ENCODE measurements around the gene FBXW9. TPM values are rescaled to one million over a fixed set of nuclear protein-coding genes. Genes with fewer than 3 reads are reported as not detected.
A peak's percentile ranks its signal among the peaks of the same experiment; 100 is the strongest.

FBXW9 gene
- total and polyA plus RNA-seq, 2 of the 4 experiments (the other 2 are of a cell fraction), result 9.5 to 14.2 TPM

DNA sequence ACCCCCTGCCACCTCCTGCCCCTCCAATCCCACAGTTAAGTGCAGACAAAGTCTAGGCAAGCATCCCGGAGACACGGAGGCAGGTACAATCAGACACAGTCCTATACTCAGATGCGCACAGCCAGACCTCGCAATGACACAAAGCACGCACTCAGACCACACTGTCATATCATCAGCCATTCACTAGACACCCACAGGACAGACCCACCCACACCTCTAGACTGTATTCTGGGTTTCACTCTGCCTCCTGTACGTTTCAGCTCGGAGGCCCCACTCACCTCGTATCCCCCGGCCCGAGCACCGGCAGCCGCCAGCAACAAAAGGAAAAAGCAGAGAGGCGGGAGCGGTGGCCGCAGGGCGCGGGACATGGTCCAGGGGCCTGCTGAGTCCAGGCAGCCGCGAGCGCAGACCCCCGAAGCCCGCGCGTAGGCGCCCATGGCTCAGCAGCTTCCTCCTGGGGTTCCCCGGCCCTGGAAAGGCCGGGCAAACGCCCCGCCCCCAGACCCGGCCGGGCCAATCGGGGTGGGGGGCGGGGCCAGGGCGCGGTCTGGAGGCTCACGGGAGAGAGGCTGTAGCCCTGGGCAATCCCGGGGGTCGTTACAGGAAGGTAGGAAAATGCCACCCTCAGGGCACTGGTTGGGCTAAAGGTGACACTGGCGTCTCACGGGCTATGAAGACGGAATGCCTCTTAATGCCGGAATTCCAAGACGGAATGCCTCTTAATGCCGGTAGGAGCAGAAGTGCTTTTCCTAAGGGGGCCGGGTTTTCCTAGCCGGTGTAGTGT, 30.0 kb downstream of the FBXW9 start, which contains the start of the genes MAN2B1 and WDR83:
TSS of gene MAN2B1 (minus strand) at position 478 of the 784 bp plus-strand sequence. CDS start at position 437, 41 bp downstream.
TSS of gene WDR83 (plus strand) at position 543 of the 784 bp plus-strand sequence. CDS start 2,984 bp downstream, outside the sequence.
- dilution Hi-C loops (cut with HindIII; ENCODE audit: low sequenced_read_pairs, unreplicated experiment), result no loop called here
- intact Hi-C loops (cut with micrococcal nuclease), result no loop called here
- WGBS, 2 experiments (ENCODE audit: extremely low coverage in 2 of 2, insufficient read length in 1 of 2), result 4% methylated on average over 36 of the region's 46 CpGs; no CpG with 5 or more reads in 1 of the 2 experiments
- ChIA-PET POLR2A (ENCODE audit: unreplicated experiment) (no interaction called here), CTCF (interaction anchor here (0.7 kb wide), 1 partner anchor 10 kb away, joined by 3 read pairs; no protein-coding TSS in a partner anchor)
- peak within 1 kb of the TSS; percentile 96 for H2AFZ ChIP-seq (replicated peaks; ENCODE audit: low read length, poor library complexity)
- H3K9me3 ChIP-seq (ENCODE audit: control insufficient read depth, insufficient read depth, low read length), result no peaks in the 10 kb centered on the region
- peaks cover 38 to 63% of the 10 kb centered on the region in 2 experiments for H3K79me1 ChIP-seq (ENCODE audit: low read depth in 1 of 2, low read length in 2 of 2)
- H3K14ac ChIP-seq (replicated peaks; ENCODE audit: low read depth, low read length), result peak within 1 kb of the TSS; percentile 96
- H2BK20ac ChIP-seq (ENCODE audit: low read depth, low read length), result no peak within 1 kb of the TSS
- no peaks in the 10 kb centered on the region for H3K27me3 ChIP-seq (ENCODE audit: control insufficient read depth, insufficient read depth, low read length)
- no peak within 1 kb of the TSS for H3K18ac ChIP-seq (ENCODE audit: low read depth, low read length)
- H3K4me3 ChIP-seq (ENCODE audit: insufficient read depth, low read depth, low read length), result peak within 1 kb of the TSS; percentile 85
- 0 out of 2 replicates have a peak within 1 kb of the TSS, but pooled peaks have one; percentile 2 for H2BK120ac ChIP-seq (ENCODE audit: low read depth, low read length)
- peaks cover 15% of the 10 kb centered on the region for H3K4me1 ChIP-seq (ENCODE audit: control insufficient read depth, insufficient read depth, low read length)
- peak within 1 kb of the TSS; percentile 71 for H3K27ac ChIP-seq (ENCODE audit: insufficient read depth, low read length)
- peaks cover 16% of the 10 kb centered on the region for H3K36me3 ChIP-seq (ENCODE audit: control insufficient read depth, insufficient read depth, low read length)
- H4K91ac ChIP-seq (ENCODE audit: insufficient read depth, low read depth, low read length), result peak within 1 kb of the TSS; percentile 42
- no TSS peak for BruUV-seq (replicated peaks)
- H3K56ac ChIP-seq (ENCODE audit: extremely low read depth, insufficient read depth, low read length), result peak within 1 kb of the TSS; percentile 70
- TF ChIP-seq MAFK (IDR thresholded peaks at IDR 0.05; ENCODE audit: low read depth, low read length) (no peak), MAZ (IDR thresholded peaks at IDR 0.05; ENCODE audit: borderline replicate concordance, low read depth, low read length) (0 out of 2 replicates have a peak, but pooled peaks have one; percentile 18), CTCF (conservative IDR thresholded peaks at IDR 0.05; ENCODE audit: low read depth, low read length) (no peak), ELK1 (IDR thresholded peaks at IDR 0.05; ENCODE audit: borderline replicate concordance, low read depth, low read length) (0 out of 2 replicates have a peak, but pooled peaks have one; percentile 5), CEBPB (IDR thresholded peaks at IDR 0.05; ENCODE audit: low read depth, low read length) (no peak), BHLHE40 (IDR thresholded peaks at IDR 0.05; ENCODE audit: low read depth, low read length) (no peak), SMC3 (IDR thresholded peaks at IDR 0.05; ENCODE audit: low read depth, low read length) (no peak), POLR2A (IDR thresholded peaks at IDR 0.05; ENCODE audit: low read depth, low read length) (no peak; the same call in 1 of the 2 replicates), MXI1 (IDR thresholded peaks at IDR 0.05; ENCODE audit: borderline replicate concordance, low read depth, low read length) (0 out of 2 replicates have a peak, but pooled peaks have one; percentile 28), FOS (IDR thresholded peaks at IDR 0.05; ENCODE audit: low read depth, low read length) (no peak), RCOR1 (IDR thresholded peaks at IDR 0.05; ENCODE audit: insufficient replicate concordance, low read length) (no peak), RFX5 (IDR thresholded peaks at IDR 0.05; ENCODE audit: low read depth, low read length) (no peak)
- peak within 1 kb of the TSS; percentile 86; the same call in 1 of the 2 replicates for H3K23ac ChIP-seq (ENCODE audit: low read depth, low read length)
- peak within 1 kb of the TSS; percentile 95 for H3K4me2 ChIP-seq (ENCODE audit: low read depth, low read length)
- H2BK5ac ChIP-seq (ENCODE audit: low read depth, low read length, poor library complexity, severe bottlenecking), result peak within 1 kb of the TSS; percentile 18
- peak within 1 kb of the TSS; percentile 66; the same call in 1 of the 2 replicates for H2AK5ac ChIP-seq (ENCODE audit: low read depth, low read length)
- H2BK15ac ChIP-seq (ENCODE audit: low read depth, low read length), result no peak within 1 kb of the TSS
- peak within 1 kb of the TSS; percentile 87 for H3K9ac ChIP-seq (ENCODE audit: low read depth, low read length)
- peak within 1 kb of the TSS; percentile 87 to 95 for H4K8ac ChIP-seq (ENCODE audit: low read depth in 2 of 2, low read length in 2 of 2)
- H4K20me1 ChIP-seq (ENCODE audit: insufficient read depth, low read length), result no peaks in the 10 kb centered on the region
- peak within 1 kb of the TSS; percentile 92 for H3K4ac ChIP-seq (ENCODE audit: low read depth, low read length)
- peak; percentile 52 for DNase-seq
- in situ Hi-C loops (cut with MboI; ENCODE audit: low sequenced_read_pairs), result no loop called here
- H3K9me1 ChIP-seq (ENCODE audit: insufficient read depth, low read length), result 0 out of 2 replicates have a peak, but pooled peaks cover 13% of the 10 kb centered on the region
- peak within 1 kb of the TSS; percentile 87 for H4K5ac ChIP-seq (ENCODE audit: low read depth, low read length)
- ATAC-seq (ENCODE audit: low read depth), result peak; percentile 94
- peak within 1 kb of the TSS; percentile 97 for H2AK9ac ChIP-seq (replicated peaks; ENCODE audit: low read depth, low read length, poor library complexity)

Data from IMR-90 (cell line).